ENCODE data around the gene MGST1. TPM values are rescaled to one million over a fixed set of nuclear protein-coding genes. Genes with fewer than 3 reads are reported as not detected.
"Not testable (repeated sequence)": the region's sequence is repeated elsewhere in the genome, so short reads cannot be mapped to it uniquely, and the experiment has no call there.

The MGST1 gene
- polyA plus RNA-seq, 1 donor: 29.8 TPM

DNA sequence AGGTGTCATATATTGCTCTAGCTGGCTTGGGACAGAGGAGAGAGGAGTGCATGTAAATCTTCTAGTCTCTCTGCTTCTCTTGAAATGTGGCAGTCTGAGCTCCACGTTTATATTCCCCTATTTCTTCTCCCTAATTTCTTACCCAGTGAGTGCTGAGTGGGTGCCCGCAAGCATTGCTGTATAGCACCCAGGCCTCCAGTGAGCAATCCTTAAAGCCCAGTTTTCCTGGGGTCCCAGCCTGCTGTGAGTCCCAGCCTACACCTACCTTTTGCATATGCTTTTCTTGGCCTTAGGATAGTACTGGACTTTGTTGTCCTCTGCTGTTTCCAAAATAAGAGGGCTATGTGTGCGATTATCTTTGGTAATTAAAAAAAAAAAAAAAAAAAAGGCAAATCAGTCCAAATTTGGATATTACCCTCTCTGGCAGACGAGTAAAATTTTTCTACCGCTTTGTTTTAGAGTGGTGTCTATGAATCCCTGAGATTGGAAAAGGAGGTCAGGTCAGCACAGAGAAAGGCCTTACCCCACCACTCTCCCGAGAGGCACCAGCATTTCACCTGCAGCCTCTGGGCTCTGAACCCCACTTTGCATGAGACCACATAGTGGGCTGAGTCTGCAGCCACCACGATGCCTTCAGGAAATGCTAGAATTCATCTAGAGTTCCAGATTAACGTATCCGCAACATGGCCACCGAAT, 1.1 kb downstream of the MGST1 start:
- peak; percentile 2 for DNase-seq

GRCh38 chr12:16349131-16349460, 1.7 kb downstream of the MGST1 start:
- no peak for DNase-seq

DNA sequence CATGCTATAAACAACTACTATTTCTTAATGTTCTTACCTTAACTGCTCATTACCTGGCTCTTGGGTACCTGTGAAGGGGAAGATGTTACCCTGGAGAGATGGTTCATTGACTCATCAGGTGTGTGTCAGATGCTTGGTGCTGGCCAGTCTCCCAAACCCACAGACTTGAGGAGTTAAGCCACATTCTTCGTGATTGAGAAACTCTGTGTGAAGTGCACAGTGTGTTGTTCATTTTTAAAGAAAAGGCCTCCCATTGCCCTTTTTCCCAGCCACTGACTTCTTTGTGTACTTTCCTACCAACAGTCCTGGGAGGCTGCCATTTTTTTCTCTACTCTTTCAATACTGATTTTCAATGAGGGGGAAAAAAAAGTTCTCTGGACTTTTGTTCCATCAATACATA, 3.2 kb downstream of the MGST1 start:
- DNase-seq: no peak

- no peak for DNase-seq
Observed at GRCh38 chr12:16352481-16352880, 5.0 kb downstream of the MGST1 start.

- no peak for DNase-seq
Observed at GRCh38 chr12:16358878-16359277, 11.4 kb downstream of the MGST1 start.

GRCh38 chr12:16359512-16360491, 12.4 kb downstream of the MGST1 start:
- peak; percentile 5 for DNase-seq

DNA sequence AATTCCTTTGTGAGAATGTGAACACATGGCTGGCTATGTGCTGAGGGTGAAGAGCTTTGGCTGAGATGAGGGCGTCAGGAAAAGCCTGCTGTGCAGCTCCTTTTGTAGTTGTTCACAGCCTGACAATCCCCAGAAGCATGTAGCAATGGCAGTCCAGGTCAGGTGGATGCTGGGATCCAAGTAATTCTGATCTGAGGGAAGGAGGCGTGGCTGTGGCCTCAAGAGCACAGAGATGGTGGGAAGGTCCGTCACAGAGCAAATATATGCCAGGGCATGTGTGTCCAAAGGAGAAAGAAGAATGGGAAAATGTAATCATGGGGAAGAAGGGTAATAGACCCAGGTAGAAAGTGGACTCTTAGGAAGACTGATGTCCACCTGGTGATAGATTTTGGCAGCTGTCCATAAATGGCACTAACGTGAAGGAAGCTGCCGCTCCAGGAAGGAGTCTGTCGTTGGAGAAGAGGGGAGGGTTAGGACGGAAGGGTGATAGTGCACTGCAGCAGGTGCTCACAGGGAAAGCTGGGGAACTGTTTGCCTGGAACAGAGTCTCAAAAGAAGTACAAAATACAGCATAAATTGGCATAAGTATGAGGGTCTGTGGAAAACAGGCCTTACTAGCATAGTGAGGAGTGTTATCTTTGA, 13.8 kb downstream of the MGST1 start:
- DNase-seq: no peak

DNA sequence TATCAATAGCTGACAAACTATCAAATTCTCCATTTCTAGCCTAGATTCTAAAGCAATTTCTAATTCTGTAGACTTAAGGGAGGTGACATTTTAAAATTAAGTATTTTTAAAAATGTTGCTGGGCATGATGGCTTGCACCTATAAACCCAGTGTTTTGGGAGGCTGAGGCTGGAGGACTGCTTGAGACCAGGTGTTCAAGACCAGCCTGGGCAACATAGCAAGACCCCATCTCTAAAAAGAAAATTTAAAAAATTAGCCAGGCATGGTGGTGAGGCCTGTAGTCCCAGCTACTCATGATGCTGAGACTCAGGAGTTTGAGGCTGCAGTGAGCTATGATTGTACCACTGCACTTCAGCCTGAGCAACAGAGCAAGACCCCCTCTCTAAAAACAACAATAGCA, 15.1 kb downstream of the MGST1 start:
- DNase-seq: no peak

DNA sequence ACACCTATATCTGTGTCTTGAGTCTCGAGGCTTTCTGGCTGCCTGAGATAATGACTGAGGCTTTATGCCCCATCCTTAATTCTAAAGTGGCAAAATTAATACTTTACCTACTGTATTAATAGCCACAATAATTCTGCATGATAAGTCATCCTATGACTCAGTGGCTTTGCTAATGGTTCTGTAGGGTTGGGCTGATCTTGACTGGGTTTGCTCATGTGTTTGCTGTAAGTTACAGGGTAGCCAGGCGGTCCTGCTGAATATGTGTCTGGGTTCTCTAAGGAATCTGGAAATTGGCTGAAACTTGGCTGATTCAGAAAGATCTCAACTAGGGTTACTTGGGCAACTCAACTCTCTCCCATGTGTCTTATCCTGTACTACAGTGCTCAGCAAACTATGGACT, 21.7 kb downstream of the MGST1 start:
- DNase-seq: no peak

DNA sequence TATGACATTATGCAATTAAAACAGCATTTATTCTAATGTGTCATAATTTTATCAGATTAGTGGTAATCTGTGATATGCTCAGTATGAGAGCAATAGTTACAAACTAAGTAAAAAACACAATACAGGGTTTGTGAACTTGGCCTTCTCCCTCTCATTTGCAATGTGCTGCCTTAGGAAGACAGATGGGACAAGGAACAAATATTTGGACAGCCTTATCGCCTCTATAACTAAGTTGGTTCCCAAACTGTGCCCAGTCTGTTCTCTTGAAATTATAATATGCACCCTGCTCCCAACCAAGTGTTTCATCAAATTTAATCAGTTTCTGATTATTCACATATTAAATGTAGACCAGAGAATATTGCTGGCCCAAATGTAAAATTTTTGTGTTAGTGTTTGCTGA, 22.7 kb downstream of the MGST1 start:
- no peak for DNase-seq

DNA sequence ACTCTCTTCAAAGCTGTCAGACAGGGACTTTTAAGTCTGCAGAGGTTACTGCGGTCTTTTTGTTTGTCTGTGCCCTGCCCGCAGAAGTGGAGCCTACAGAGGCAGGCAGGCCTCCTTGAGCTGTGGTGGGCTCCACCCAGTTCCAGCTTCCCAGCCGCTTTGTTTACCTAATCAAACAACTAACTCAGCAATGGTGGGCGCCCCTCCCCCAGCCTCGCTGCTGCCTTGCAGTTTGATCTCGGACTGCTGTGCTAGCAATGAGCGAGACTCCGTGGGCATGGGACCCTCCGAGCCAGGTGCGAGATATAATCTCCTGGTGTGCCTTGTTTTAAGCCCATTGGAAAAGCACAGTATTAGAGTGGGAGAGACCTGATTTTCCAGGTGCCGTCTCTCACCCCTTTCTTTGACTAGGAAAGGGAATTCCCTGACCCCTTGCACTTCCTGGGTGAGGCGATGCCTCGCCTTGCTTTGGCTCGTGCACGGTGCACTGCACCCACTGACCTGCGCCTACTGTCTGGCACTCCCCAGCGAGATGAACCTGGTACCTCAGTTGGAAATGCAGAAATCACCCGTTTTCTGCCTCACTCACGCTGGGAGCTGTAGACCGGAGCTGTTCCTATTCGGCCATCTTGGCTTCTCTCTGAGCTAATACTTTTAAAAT, 35.3 kb downstream of the MGST1 start:
- DNase-seq: not testable (repeated sequence)

- no peak for DNase-seq
Observed at GRCh38 chr12:16384732-16385131, 37.3 kb downstream of the MGST1 start.

GRCh38 chr12:16385782-16386646, 38.6 kb downstream of the MGST1 start:
- peak; percentile 63 for DNase-seq

- DNase-seq: no peak
Observed at GRCh38 chr12:16387919-16388318, 40.5 kb downstream of the MGST1 start.

DNA sequence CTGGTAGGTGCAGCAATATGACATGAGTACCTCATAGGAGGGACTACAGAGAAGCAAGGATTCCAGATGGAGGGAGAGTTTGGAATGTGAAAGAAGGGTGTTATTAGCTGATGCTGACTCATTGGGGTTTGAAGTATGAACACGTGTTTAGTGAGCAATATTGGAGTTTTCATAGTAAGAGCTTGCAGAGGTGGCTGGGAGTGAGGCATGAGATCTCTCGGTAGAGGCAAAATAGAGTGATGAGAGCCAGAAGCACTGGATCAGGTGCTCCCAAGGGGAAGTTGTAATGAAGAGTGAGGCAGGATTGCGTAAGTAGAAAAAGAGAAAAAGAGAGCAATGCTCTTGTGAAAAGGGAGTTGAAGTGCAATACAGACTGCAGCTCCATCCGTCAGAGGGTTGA, 42.1 kb downstream of the MGST1 start:
- no peak for DNase-seq

DNA sequence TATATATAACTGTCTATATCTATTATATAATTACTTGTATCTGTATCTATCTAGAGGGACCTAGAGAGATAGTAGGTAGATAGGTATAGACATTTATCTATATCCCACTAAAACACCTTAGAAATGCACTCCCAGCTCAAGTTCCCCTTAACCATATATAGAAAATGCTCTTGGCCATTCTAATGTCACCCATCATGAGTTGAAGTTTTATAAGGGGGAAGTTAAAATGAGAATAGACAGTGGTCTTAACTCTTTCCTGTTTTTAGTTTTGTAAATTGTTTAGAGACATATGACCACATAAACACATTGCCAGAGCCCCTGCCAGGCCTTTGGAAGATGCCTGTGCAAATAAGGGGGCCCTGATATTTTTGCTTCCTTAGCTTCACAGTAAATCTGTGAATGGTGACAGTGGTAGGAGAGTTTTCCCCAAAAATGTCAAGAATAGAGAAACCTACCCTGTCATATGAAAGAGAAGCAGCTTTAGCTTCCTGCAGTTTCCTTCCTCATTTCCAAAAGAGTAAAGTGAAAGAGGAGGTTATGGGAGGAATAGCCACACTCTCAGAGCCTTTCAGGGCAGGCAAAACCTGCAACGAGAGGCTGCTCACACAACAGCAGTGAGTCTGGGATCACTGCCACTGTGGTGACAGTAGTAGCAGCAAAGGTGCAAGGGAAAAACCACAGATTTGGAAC, 45.5 kb downstream of the MGST1 start:
- DNase-seq: no peak

DNA sequence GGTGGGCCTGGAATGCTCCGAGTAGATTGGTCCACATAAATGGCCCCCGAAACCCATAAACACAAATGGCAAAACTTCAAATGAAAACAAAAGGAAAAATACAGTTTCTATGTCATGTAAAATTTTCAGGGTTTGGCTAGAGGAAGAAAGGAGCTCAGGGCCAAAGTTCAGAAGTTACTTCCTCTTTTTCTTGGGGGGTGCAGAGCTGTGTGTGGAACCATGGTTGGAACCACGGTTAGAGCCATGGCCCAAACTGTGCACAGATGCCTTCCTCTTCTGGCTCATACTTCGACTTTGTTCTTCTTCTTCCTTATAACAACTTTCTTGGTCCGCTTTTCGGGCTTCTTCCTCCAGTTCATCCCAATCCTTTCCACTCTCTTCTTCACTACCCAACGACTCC, 51.7 kb downstream of the MGST1 start:
- no peak for DNase-seq

DNA sequence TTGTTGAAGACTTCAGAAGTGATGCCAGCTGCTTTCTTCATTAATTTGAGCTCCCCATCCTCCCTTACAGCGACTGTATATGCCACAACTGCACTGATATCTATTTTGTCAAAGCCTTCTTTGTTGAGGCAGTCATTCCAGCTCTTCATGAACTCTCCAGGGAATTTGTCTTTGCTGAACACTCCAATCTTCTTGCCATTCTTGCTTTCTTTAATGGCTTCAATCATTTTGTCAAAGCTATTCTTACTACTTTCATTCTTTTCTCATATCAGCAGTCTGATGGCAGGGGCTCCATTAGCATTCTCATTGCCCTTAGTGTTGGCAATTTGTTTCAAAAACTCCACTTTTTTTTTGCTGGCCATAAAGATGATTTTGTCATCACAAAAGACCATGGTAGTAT, 54.4 kb downstream of the MGST1 start:
- not testable (repeated sequence) for DNase-seq

DNA sequence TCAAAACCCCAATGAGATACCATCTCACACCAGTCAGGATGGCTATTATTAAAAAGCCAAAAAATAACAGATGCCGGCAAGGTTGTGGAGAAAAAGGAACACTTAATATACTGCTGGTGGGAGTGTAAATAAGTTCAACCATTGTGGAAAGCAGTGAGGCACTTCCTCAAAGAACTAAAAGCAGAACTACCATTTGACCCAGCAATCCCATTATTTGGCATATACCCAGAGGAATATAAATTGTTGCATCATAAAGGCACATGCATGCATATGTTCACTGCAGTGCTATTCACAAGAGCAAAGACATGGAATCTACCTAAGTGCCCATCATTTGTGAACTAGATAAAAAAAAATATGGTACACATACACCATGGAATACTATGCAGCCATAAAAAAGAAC, 59.9 kb downstream of the MGST1 start:
- DNase-seq: no peak

Measured in left kidney (tissue), 2 donors.